GM12878 (cell line): ENCODE results near the gene PELO. TPM values are rescaled to one million over a fixed set of nuclear protein-coding genes. Genes with fewer than 3 reads are reported as not detected.

ENCODE experiments used
- ATAC-seq: fragments of 200-7000 bp; cut with Tn5 transposase; 3 replicates; pipeline ENCODE4 v1.9.1; 2020; ENCODE audit warnings: mild to moderate bottlenecking, moderate library complexity
- BruUV-seq: library from RNA; stranded (reverse); fragments of 400-500 nt; replicated peaks from 2 replicates; lab custom pipeline; 2021; lab: Mats Ljungman, UMichigan
- CTCF ChIA-PET: fragments of 300-600 bp; sonication (Branson Sonifier 250); formaldehyde crosslinking; extraction: SDS; loops from one replicate; lab custom pipeline; 2021; ENCODE audit warnings: inconsistent platforms; lab: Yijun Ruan, JAX
- POLR2A ChIA-PET: fragments of 350-600 bp; formaldehyde crosslinking; extraction: SDS; loops from one replicate; lab custom pipeline; 2021; ENCODE audit warnings: inconsistent platforms; lab: Charles Lee
- RAD21 ChIA-PET: fragments of 300-600 bp; sonication (Branson Sonifier 250); formaldehyde crosslinking; loops from one replicate; lab custom pipeline; 2023; ENCODE audit warnings: antibody characterized with exemption; ENCODE audit not compliant: unreplicated experiment; lab: Charles Lee
- SMC1A ChIA-PET: fragments of 300-600 bp; sonication (Branson Sonifier 250); formaldehyde crosslinking; loops from one replicate; lab custom pipeline; 2023; ENCODE audit not compliant: unreplicated experiment, uncharacterized antibody; lab: Charles Lee
- DNase-seq: peaks from one replicate; pipeline ENCODE4 v3.0.0-alpha.2; 2011; ENCODE audit warnings: low read depth, low spot score
- FAIRE-seq: peaks from 3 replicates; lab custom pipeline; 2011; peaks lifted over from hg19 to GRCh38; lab: Jason Lieb, UNC
- H2AFZ ChIP-seq: 2 replicates; pipeline ENCODE4 v1.6.0; 2011; ENCODE audit warnings: low read depth, low read length, control low read depth; ENCODE audit not compliant: control insufficient read depth
- H3K27ac ChIP-seq: 2 replicates; pipeline ENCODE4 v1.5.1; 2011; ENCODE audit warnings: control low read depth; ENCODE audit not compliant: control insufficient read depth, insufficient read depth
- H3K27me3 ChIP-seq, 2 experiments: replicated peaks in 1 of 2; 2 replicates each; pipeline versions ENCODE4 v1.6.0 to v1.6.1; 2011; ENCODE audit warnings: low read length in 1 of 2; ENCODE audit not compliant: control insufficient read depth in 2 of 2, insufficient read depth in 2 of 2
- H3K36me3 ChIP-seq, 2 experiments: 2 replicates each; pipeline ENCODE4 v1.5.1; 2011; ENCODE audit warnings: low read length in 1 of 2; ENCODE audit not compliant: control insufficient read depth in 2 of 2, insufficient read depth in 2 of 2
- H3K4me1 ChIP-seq: 2 replicates; pipeline ENCODE4 v1.6.1; 2011; ENCODE audit warnings: mild to moderate bottlenecking, low read length, moderate library complexity, mixed read lengths; ENCODE audit not compliant: control insufficient read depth, insufficient read depth
- H3K4me2 ChIP-seq: 2 replicates; pipeline ENCODE4 v1.6.0; 2011; ENCODE audit warnings: control low read depth; ENCODE audit not compliant: control insufficient read depth, insufficient read depth
- H3K4me3 ChIP-seq: fragments of 200-600 bp; sonication (generic); 2 replicates; pipeline ENCODE4 v1.5.1; 2016
- H3K79me2 ChIP-seq: 2 replicates; pipeline ENCODE4 v1.6.0; 2011; ENCODE audit warnings: low read length; ENCODE audit not compliant: control insufficient read depth, insufficient read depth
- H3K9ac ChIP-seq: 2 replicates; pipeline ENCODE4 v1.8.0; 2011; ENCODE audit warnings: low read length, control low read depth, mixed read lengths; ENCODE audit not compliant: control insufficient read depth, insufficient read depth
- H3K9me3 ChIP-seq: replicated peaks from 3 replicates; pipeline ENCODE4 v1.5.1; 2011; ENCODE audit warnings: mild to moderate bottlenecking, low read length; ENCODE audit not compliant: control insufficient read depth, insufficient read depth
- H4K20me1 ChIP-seq: 2 replicates; pipeline ENCODE4 v1.6.0; 2011; ENCODE audit not compliant: control insufficient read depth, insufficient read depth
- PAX5 ChIP-seq: IDR thresholded peaks from 2 replicates; pipeline ENCODE4 v1.6.1; 2011; ENCODE audit warnings: low read depth, low read length, borderline replicate concordance
- SIX5 ChIP-seq: IDR thresholded peaks from 2 replicates; pipeline ENCODE4 v1.6.1; 2011; ENCODE audit warnings: mild to moderate bottlenecking, low read depth, low read length, moderate library complexity; ENCODE audit not compliant: severe bottlenecking
- WGBS: methylation state at CpG from one replicate; pipeline ENCODE4 v1.1.6; 2016; ENCODE audit warnings: low lambda C conversion rate; ENCODE audit not compliant: insufficient replicate concordance, insufficient coverage; ENCODE audit errors: missing lambda C conversion rate; 5-methylcytosine and 5-hydroxymethylcytosine counted together
- in situ Hi-C: fragments of 300-500 bp; cut with MboI; formaldehyde crosslinking; loops from 9 replicates; pipeline ENCODE4 v1.14.3; 2018; ENCODE audit warnings: mixed read lengths
- intact Hi-C: fragments of 100-400 bp; cut with micrococcal nuclease; formaldehyde crosslinking; loops from one replicate; pipeline ENCODE4 v1.14.2; 2022; ENCODE audit not compliant: unreplicated experiment
- polyA plus RNA-seq, 11 experiments: library from polyadenylated mRNA; depleted of rRNA in 4 of 11; unstranded in 6 of 11; stranded (reverse) in 5 of 11; fragments of >200 nt; fragmentation: Nextera tagmentation in 4 of 11; fragmentation: Illumina TruSeq in 1 of 11; extraction: Ambion mirVana in 4 of 11; extraction: Trizol in 1 of 11; gene quantifications; 1 replicate in 1 of 11; 2 replicates in 10 of 11; pipeline versions ENCODE4 v1.2.1 to v1.2.3, GENCODE V29; 2011 to 2016; ENCODE audit warnings: inconsistent platforms in 2 of 11, missing spikeins in 2 of 11, low read depth in 1 of 11
- total RNA-seq, 4 experiments: library from RNA; depleted of rRNA in 3 of 4; stranded (reverse); fragments of >200 nt in 3 of 4; fragmentation: Illumina TruSeq in 1 of 4; extraction: Trizol in 1 of 4; gene quantifications; 2 replicates each; pipeline versions ENCODE4 v1.2.1 to v1.2.3, GENCODE V29; 2013 to 2021
- TF ChIP-seq, protein P1 (sequence below): fragments of 150-350 bp; IDR thresholded peaks from 2 replicates; pipeline ENCODE4 v1.6.1; 2014; ENCODE audit warnings: mild to moderate bottlenecking, low read depth, low read length
- TF ChIP-seq, protein P2 (sequence below): IDR thresholded peaks from 2 replicates; pipeline ENCODE4 v1.6.1; 2012; ENCODE audit warnings: mild to moderate bottlenecking, low read depth, low read length
- TF ChIP-seq, protein P3 (sequence below): IDR thresholded peaks from 2 replicates; pipeline ENCODE4 v1.6.1; 2011; ENCODE audit warnings: low read depth, low read length, improper control_type of control experiment, borderline replicate concordance
- TF ChIP-seq, protein P4 (sequence below): fragments of 450-650 bp; IDR thresholded peaks from 2 replicates; pipeline ENCODE4 v1.6.1; 2017; ENCODE audit warnings: borderline replicate concordance

The PELO gene
- total and polyA plus RNA-seq, 10 of the 15 experiments (the other 5 are each of a cell fraction or from before 2014, with no cell fraction given) = 5.6 to 11.9 (median 8.7) TPM

DNA sequence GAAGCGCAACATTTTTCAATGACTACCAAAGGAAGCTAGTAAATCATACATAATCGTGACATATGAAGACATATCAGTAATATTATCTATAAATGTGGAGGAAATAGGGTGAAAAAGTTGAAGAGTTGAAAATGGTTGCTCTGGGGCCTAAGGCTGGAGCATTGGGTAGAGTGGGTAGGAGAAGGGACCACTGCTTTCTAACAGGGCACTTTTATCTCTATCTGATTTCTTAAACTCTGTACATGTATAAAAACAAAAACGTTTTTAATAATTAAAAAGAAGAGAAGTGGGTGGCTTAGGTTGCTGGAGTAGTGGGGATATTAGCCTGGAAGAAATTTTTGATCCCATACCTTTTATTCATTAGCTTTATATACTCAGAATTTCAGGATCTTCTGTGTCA is 44.2 kb upstream of the PELO start:
- intact Hi-C loops = no loop called here

More for the DNA sequence above, 44.2 kb upstream of the PELO start:
- Histone ChIP-seq H3K36me3 (no peaks in the 10 kb centered on the region), H3K79me2 (no peaks in the 10 kb centered on the region), H3K27me3 (no peaks in the 10 kb centered on the region; a peak in 1 of 4 replicates), H3K9me3 (no peaks in the 10 kb centered on the region), H3K4me1 (no peaks in the 10 kb centered on the region; the same call in 1 of the 2 replicates), H3K4me2 (no peak overlapping the region), H4K20me1 (no peaks in the 10 kb centered on the region), H3K9ac (no peak overlapping the region), H2AFZ (no peak overlapping the region), H3K27ac (no peak overlapping the region), H3K4me3 (no peak overlapping the region)
- ATAC-seq = no peak
- SMC1A ChIA-PET = no interaction called here
- WGBS = 28% methylated on average over 3 of the region's 3 CpGs
- TF ChIP-seq, protein P1, sequence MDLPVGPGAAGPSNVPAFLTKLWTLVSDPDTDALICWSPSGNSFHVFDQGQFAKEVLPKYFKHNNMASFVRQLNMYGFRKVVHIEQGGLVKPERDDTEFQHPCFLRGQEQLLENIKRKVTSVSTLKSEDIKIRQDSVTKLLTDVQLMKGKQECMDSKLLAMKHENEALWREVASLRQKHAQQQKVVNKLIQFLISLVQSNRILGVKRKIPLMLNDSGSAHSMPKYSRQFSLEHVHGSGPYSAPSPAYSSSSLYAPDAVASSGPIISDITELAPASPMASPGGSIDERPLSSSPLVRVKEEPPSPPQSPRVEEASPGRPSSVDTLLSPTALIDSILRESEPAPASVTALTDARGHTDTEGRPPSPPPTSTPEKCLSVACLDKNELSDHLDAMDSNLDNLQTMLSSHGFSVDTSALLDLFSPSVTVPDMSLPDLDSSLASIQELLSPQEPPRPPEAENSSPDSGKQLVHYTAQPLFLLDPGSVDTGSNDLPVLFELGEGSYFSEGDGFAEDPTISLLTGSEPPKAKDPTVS = no peak
- TF ChIP-seq, protein P2, sequence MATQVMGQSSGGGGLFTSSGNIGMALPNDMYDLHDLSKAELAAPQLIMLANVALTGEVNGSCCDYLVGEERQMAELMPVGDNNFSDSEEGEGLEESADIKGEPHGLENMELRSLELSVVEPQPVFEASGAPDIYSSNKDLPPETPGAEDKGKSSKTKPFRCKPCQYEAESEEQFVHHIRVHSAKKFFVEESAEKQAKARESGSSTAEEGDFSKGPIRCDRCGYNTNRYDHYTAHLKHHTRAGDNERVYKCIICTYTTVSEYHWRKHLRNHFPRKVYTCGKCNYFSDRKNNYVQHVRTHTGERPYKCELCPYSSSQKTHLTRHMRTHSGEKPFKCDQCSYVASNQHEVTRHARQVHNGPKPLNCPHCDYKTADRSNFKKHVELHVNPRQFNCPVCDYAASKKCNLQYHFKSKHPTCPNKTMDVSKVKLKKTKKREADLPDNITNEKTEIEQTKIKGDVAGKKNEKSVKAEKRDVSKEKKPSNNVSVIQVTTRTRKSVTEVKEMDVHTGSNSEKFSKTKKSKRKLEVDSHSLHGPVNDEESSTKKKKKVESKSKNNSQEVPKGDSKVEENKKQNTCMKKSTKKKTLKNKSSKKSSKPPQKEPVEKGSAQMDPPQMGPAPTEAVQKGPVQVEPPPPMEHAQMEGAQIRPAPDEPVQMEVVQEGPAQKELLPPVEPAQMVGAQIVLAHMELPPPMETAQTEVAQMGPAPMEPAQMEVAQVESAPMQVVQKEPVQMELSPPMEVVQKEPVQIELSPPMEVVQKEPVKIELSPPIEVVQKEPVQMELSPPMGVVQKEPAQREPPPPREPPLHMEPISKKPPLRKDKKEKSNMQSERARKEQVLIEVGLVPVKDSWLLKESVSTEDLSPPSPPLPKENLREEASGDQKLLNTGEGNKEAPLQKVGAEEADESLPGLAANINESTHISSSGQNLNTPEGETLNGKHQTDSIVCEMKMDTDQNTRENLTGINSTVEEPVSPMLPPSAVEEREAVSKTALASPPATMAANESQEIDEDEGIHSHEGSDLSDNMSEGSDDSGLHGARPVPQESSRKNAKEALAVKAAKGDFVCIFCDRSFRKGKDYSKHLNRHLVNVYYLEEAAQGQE = no peak
- TF ChIP-seq, protein P3, sequence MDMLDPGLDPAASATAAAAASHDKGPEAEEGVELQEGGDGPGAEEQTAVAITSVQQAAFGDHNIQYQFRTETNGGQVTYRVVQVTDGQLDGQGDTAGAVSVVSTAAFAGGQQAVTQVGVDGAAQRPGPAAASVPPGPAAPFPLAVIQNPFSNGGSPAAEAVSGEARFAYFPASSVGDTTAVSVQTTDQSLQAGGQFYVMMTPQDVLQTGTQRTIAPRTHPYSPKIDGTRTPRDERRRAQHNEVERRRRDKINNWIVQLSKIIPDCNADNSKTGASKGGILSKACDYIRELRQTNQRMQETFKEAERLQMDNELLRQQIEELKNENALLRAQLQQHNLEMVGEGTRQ = no peak
- no peak for TF ChIP-seq SIX5
- TF ChIP-seq PAX5 = no peak
- TF ChIP-seq, protein P4, sequence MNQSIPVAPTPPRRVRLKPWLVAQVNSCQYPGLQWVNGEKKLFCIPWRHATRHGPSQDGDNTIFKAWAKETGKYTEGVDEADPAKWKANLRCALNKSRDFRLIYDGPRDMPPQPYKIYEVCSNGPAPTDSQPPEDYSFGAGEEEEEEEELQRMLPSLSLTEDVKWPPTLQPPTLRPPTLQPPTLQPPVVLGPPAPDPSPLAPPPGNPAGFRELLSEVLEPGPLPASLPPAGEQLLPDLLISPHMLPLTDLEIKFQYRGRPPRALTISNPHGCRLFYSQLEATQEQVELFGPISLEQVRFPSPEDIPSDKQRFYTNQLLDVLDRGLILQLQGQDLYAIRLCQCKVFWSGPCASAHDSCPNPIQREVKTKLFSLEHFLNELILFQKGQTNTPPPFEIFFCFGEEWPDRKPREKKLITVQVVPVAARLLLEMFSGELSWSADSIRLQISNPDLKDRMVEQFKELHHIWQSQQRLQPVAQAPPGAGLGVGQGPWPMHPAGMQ = no peak
- in situ Hi-C loops = no loop called here
- RAD21 ChIA-PET = no interaction called here
- CTCF ChIA-PET = interaction anchor here (1.1 kb wide), 1 partner anchor 24 kb away, joined by 4 read pairs; no protein-coding TSS in a partner anchor
- no peak for DNase-seq
- POLR2A ChIA-PET = no interaction called here
- FAIRE-seq = no peak
- BruUV-seq = no TSS peak
